Measurements from ENCODE around the gene UPP1. TPM values are rescaled to one million over a fixed set of nuclear protein-coding genes. Genes with fewer than 3 reads are reported as not detected.

UPP1 gene
- total RNA-seq, 6 experiments from 2014 or later, result 7.3 to 19.8 (median 13.1) TPM

DNA sequence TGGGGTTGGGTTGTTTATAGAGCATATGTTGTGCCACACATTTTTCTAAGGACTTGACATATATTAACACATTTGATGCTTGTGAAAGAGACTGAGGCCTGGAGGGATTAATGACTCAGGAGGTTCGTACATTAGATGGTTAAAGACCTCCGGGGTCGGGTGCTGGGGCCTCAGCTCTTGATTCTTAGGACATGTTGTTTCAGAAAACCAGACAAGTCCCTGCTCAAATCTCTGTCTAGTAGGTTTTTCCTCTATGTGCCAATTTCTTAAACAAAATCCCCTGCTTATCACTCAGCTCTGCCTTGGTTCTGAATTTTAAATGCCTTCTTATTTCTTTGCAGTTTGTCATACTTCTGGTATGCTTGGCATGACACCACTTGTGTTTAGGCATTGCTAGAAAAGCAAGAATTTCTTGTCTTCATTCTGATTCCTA is 5.8 kb downstream of the UPP1 start:
- no peaks in the 10 kb centered on the region for H3K27me3 ChIP-seq
- no peak for TF ChIP-seq POLR2A (IDR thresholded peaks at IDR 0.05)
- TF ChIP-seq, protein P1, sequence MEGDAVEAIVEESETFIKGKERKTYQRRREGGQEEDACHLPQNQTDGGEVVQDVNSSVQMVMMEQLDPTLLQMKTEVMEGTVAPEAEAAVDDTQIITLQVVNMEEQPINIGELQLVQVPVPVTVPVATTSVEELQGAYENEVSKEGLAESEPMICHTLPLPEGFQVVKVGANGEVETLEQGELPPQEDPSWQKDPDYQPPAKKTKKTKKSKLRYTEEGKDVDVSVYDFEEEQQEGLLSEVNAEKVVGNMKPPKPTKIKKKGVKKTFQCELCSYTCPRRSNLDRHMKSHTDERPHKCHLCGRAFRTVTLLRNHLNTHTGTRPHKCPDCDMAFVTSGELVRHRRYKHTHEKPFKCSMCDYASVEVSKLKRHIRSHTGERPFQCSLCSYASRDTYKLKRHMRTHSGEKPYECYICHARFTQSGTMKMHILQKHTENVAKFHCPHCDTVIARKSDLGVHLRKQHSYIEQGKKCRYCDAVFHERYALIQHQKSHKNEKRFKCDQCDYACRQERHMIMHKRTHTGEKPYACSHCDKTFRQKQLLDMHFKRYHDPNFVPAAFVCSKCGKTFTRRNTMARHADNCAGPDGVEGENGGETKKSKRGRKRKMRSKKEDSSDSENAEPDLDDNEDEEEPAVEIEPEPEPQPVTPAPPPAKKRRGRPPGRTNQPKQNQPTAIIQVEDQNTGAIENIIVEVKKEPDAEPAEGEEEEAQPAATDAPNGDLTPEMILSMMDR (IDR thresholded peaks at IDR 0.05), result no peak

DNA sequence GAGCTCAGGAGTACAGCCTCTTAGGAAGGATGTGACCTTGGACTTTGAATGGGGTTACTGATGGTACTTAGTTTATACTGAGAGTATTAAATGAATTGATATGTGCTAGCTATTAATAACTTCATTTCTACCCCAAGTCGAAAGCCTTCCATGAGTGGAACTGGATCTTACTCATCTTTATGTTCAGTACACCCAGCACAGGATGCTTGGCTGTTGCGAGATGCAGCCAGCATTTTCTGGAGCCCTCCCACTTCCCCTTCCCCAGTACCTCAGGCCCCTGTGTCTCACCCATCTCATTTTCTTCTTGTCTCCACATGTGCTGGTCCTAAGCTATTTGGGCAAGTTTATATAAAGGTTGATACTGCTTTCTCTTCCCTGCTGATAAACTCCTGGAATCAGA is 7.2 kb downstream of the UPP1 start:
- WGBS (ENCODE audit: insufficient coverage, low coverage, low lambda C conversion rate, missing lambda C conversion rate), result 44% methylated on average over 2 of the region's 2 CpGs
- H3K27me3 ChIP-seq, result no peaks in the 10 kb centered on the region
- TF ChIP-seq, protein P1 (IDR thresholded peaks at IDR 0.05), result no peak
- TF ChIP-seq POLR2A (IDR thresholded peaks at IDR 0.05), result no peak
- H3K9me3 ChIP-seq, result no peaks in the 10 kb centered on the region
- DNase-seq, result peak in 1 of 3 donors; percentile 45
- peaks cover 0 to 46% (median 4%) of the 10 kb centered on the region in 4 donors for H3K36me3 ChIP-seq
- peak; percentile 39 to 64 (median 56) for ATAC-seq
- no peaks in the 10 kb centered on the region for H3K4me1 ChIP-seq
- H3K27ac ChIP-seq, result peak overlapping the region in 1 of 3 donors; percentile 50
- H3K4me3 ChIP-seq, result no peak overlapping the region
- intact Hi-C loops (cut with DNase I), result no loop called here

More for the DNA sequence above, 5.8 kb downstream of the UPP1 start:
- WGBS (ENCODE audit: insufficient coverage, low coverage, low lambda C conversion rate, missing lambda C conversion rate), result 85% methylated on average over 3 of the region's 3 CpGs
- Histone ChIP-seq H3K4me3 (no peak overlapping the region), H3K36me3 (peaks cover 0 to 40% (median 4%) of the 10 kb centered on the region in 4 donors), H3K4me1 (peaks cover 0 to 6% (median 0%) of the 10 kb centered on the region in 4 donors), H3K9me3 (no peaks in the 10 kb centered on the region), H3K27ac (no peak overlapping the region)
- DNase-seq (no peak), ATAC-seq (no peak)
- intact Hi-C loops (cut with DNase I), result no loop called here

DNA sequence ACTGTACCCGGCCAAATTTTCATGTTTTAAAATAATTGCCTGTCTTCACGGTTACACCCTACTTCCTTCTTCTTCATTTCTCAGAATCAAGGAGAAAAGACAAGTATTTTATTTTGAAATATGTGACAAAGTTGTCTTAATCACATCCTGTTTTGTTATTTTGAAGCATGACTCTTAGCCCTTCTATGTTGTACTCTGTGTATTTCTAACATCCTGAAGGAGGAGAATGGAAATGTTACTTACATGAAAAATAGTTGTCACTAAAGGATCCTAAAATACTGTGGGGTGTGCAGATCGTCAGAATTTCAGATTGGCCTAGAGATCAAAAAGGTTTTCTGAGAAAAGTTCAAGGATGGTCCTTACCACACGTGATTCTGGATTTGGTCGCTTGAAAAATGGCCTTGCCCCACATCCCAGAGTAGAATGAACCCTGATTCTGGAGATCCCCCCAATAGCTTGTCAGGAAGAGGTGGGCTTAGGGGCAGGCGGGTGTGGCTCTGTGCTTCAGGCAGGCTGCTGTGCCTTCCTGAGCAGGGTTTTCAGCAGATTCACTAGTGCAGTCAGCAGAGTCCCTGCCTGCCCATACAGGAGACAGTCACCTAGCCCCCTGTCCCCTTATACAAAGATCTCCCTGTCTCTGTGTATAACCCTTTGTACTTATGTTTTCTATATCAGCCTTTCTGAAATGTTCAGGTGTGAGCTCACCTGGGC is 8.6 kb downstream of the UPP1 start:
- no peak for DNase-seq
- Histone ChIP-seq H3K36me3 (peaks cover 0 to 56% (median 4%) of the 10 kb centered on the region in 4 donors), H3K4me1 (no peaks in the 10 kb centered on the region), H3K27ac (peak overlapping the region; percentile 37 to 50 (median 45)), H3K27me3 (no peaks in the 10 kb centered on the region), H3K9me3 (no peaks in the 10 kb centered on the region), H3K4me3 (no peak overlapping the region)
- intact Hi-C loops (cut with DNase I), result no loop called here
- peak; percentile 44 to 67 (median 58) for ATAC-seq
- WGBS (ENCODE audit: insufficient coverage, low coverage, low lambda C conversion rate, missing lambda C conversion rate), result 41% methylated on average over 6 of the region's 6 CpGs
- TF ChIP-seq, protein P1 (IDR thresholded peaks at IDR 0.05), result no peak
- no peak for TF ChIP-seq POLR2A (IDR thresholded peaks at IDR 0.05)

DNA sequence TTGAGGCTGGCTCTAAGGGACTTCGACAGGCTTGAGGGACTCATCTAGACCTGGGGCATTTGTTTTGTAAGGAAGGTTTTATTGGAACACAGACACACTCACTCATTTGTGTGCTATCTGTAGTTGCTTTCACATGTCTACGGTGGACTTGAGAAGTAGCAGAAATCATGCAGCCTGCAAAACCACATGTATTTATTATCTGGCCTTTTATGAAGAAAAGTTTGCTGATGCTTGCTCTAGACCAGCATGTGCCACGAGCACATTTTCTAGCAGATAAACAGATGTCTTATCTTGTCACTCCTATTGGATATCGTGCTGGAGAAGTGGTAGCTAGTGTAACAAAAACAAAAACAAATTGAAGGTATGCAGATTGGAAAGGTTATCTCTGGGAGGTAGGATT is 9.8 kb downstream of the UPP1 start:
- Histone ChIP-seq H3K4me3 (no peak overlapping the region), H3K27ac (no peak overlapping the region), H3K36me3 (peaks cover 0 to 60% (median 9%) of the 10 kb centered on the region in 4 donors), H3K4me1 (no peaks in the 10 kb centered on the region), H3K9me3 (no peaks in the 10 kb centered on the region), H3K27me3 (no peaks in the 10 kb centered on the region)
- 61% methylated on average over 3 of the region's 4 CpGs for WGBS (ENCODE audit: insufficient coverage, low coverage, low lambda C conversion rate, missing lambda C conversion rate)
- TF ChIP-seq, protein P1 (IDR thresholded peaks at IDR 0.05), result no peak
- no peak for TF ChIP-seq POLR2A (IDR thresholded peaks at IDR 0.05)
- ATAC-seq (no peak), DNase-seq (no peak)
- intact Hi-C loops (cut with DNase I), result no loop called here

Data from right lobe of liver (tissue), 6 donors.